OCI-LY3 (cell line): ENCODE measurements around the gene SLC39A3.

Source experiments
- EZH2phosphoT487 ChIP-seq: fragments of 200-600 bp; shearing (Covaris generic); IDR thresholded peaks from 2 replicates; pipeline ENCODE4 v1.6.1; 2018; ENCODE audit warnings: antibody characterized with exemption, mixed run types, low read depth
- TF ChIP-seq, protein P1 (sequence below): fragments of 200-600, 300-600 bp; sonication (generic); IDR thresholded peaks from 2 replicates; pipeline ENCODE4 v1.5.1; 2014; ENCODE audit warnings: antibody characterized with exemption, low read length, low read depth

DNA sequence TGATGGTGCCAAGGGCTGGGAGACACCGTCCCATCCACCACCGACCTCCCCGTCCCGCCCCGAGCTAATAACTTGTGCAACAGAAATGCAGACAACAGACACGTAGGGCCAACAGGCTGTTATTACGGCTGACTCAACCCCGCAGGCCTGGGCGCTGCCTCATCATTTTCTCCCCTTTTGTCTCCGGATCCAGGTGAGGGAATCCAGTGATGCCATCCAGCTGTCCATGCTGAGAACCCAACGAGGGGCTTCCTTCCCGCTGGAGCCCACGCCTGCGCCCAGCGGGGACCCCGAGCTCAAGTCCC is 12.2 kb downstream of the SLC39A3 start:
- TF ChIP-seq, protein P1, sequence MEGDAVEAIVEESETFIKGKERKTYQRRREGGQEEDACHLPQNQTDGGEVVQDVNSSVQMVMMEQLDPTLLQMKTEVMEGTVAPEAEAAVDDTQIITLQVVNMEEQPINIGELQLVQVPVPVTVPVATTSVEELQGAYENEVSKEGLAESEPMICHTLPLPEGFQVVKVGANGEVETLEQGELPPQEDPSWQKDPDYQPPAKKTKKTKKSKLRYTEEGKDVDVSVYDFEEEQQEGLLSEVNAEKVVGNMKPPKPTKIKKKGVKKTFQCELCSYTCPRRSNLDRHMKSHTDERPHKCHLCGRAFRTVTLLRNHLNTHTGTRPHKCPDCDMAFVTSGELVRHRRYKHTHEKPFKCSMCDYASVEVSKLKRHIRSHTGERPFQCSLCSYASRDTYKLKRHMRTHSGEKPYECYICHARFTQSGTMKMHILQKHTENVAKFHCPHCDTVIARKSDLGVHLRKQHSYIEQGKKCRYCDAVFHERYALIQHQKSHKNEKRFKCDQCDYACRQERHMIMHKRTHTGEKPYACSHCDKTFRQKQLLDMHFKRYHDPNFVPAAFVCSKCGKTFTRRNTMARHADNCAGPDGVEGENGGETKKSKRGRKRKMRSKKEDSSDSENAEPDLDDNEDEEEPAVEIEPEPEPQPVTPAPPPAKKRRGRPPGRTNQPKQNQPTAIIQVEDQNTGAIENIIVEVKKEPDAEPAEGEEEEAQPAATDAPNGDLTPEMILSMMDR: no peak
- no peak for TF ChIP-seq EZH2phosphoT487
